Natural killer cell (primary cell): ENCODE data around the gene CCDC33. TPM values are rescaled to one million over a fixed set of nuclear protein-coding genes. Genes with fewer than 3 reads are reported as not detected.

Source experiments
- ATAC-seq, 3 donors: fragments of 150-1000 bp in 2 of 3; fragments of 200-7000 bp in 1 of 3; cut with Tn5 transposase; 1 replicate in 1 of 3; 2 replicates in 2 of 3; pipeline ENCODE4 v1.10.0; 2021; ENCODE audit warnings: mild to moderate bottlenecking in 2 of 3, moderate library complexity in 2 of 3
- DNase-seq, 2 donors: peaks; one replicate each; pipeline versions ENCODE4 v3.0.0 to v3.0.0-alpha.2; 2013 to 2021; ENCODE audit warnings: mixed read lengths in 1 of 2
- H3K27ac ChIP-seq: one replicate; pipeline ENCODE4 v1.5.1; 2013; ENCODE audit warnings: mild to moderate bottlenecking, low read length
- H3K27me3 ChIP-seq: one replicate; pipeline ENCODE4 v1.6.1; 2013; ENCODE audit warnings: low read length; ENCODE audit not compliant: control insufficient read depth, insufficient read depth
- H3K36me3 ChIP-seq: one replicate; pipeline ENCODE4 v1.6.1; 2013; ENCODE audit warnings: low read length; ENCODE audit not compliant: control insufficient read depth, insufficient read depth
- H3K4me1 ChIP-seq: one replicate; pipeline ENCODE4 v1.6.1; 2013; ENCODE audit warnings: low read length; ENCODE audit not compliant: control insufficient read depth, insufficient read depth
- H3K4me3 ChIP-seq: one replicate; pipeline ENCODE4 v1.5.1; 2013; ENCODE audit warnings: low read length
- H3K9me3 ChIP-seq: one replicate; pipeline ENCODE4 v1.6.1; 2013; ENCODE audit warnings: low read length; ENCODE audit not compliant: control insufficient read depth, insufficient read depth
- H3K27ac Mint-ChIP-seq, 2 donors: one replicate each; pipeline ENCODE4 v1.8.0; 2022; ENCODE audit warnings: mild to moderate bottlenecking in 2 of 2, mixed read lengths in 2 of 2, moderate library complexity in 1 of 2
- H3K27me3 Mint-ChIP-seq, 2 donors: one replicate each; pipeline ENCODE4 v1.8.0; 2022; ENCODE audit warnings: low read depth in 2 of 2, mixed read lengths in 2 of 2
- H3K36me3 Mint-ChIP-seq: one replicate; pipeline ENCODE4 v1.8.0; 2022; ENCODE audit warnings: mixed read lengths
- H3K4me1 Mint-ChIP-seq, 2 donors: one replicate each; pipeline ENCODE4 v1.8.0; 2022; ENCODE audit warnings: mixed read lengths in 2 of 2
- H3K4me3 Mint-ChIP-seq: one replicate; pipeline ENCODE4 v1.8.0; 2022; ENCODE audit warnings: mild to moderate bottlenecking, moderate library complexity, mixed read lengths
- H3K9me3 Mint-ChIP-seq, 2 donors: one replicate each; pipeline ENCODE4 v1.8.0; 2022; ENCODE audit warnings: mixed read lengths in 2 of 2
- CTCF ChIP-seq: fragments of 200-600 bp; IDR thresholded peaks from one replicate; pipeline ENCODE4 v1.8.0; 2022; ENCODE audit warnings: antibody characterized with exemption
- WGBS: methylation state at CpG from one replicate; pipeline ENCODE4 v1.1.7; 2013; ENCODE audit warnings: missing lambda C conversion rate; ENCODE audit not compliant: insufficient coverage; 5-methylcytosine and 5-hydroxymethylcytosine counted together
- intact Hi-C: fragments of 100-400 bp; cut with micrococcal nuclease; formaldehyde crosslinking; loops from one replicate; pipeline ENCODE4 v1.14.2; 2022
- total RNA-seq, 4 donors: library from RNA; stranded (reverse); fragments of 120-200 nt in 1 of 4; gene quantifications; one replicate each; pipeline versions ENCODE4 v1.2.3 to v1.2.4, GENCODE V29; 2013 to 2022

CCDC33 gene
- total RNA-seq, 3 donors from 2014 or later (not counting 1 experiment from before 2014, with no cell fraction given), result not detected

- H3K9me3 Mint-ChIP-seq, result no peaks in the 10 kb centered on the region
- no peak for DNase-seq
- no peaks in the 10 kb centered on the region for H3K4me1 ChIP-seq
- no peaks in the 10 kb centered on the region for H3K36me3 ChIP-seq
- 67% methylated on average over 3 of the region's 3 CpGs for WGBS
- H3K9me3 ChIP-seq, result no peaks in the 10 kb centered on the region
- intact Hi-C loops, result no loop called here
- H3K27me3 Mint-ChIP-seq, result peaks cover 7 to 15% of the 10 kb centered on the region in 2 donors
- TF ChIP-seq CTCF, result no peak
- no peaks in the 10 kb centered on the region for H3K4me1 Mint-ChIP-seq
- ATAC-seq, result no peak
- no peak overlapping the region for H3K4me3 Mint-ChIP-seq
- no peak overlapping the region for H3K27ac Mint-ChIP-seq
- H3K4me3 ChIP-seq, result no peak overlapping the region
- no peak overlapping the region for H3K27ac ChIP-seq
- H3K36me3 Mint-ChIP-seq, result no peaks in the 10 kb centered on the region
- H3K27me3 ChIP-seq, result no peaks in the 10 kb centered on the region
Observed at GRCh38 chr15:74229686-74230085, 6.4 kb upstream of the CCDC33 start.

- WGBS, result 89% methylated on average over 10 of the region's 10 CpGs
- no peaks in the 10 kb centered on the region for H3K9me3 Mint-ChIP-seq
Observed at GRCh38 chr15:74231475-74231874, 4.7 kb upstream of the CCDC33 start.

GRCh38 chr15:74233373-74233772, 2.8 kb upstream of the CCDC33 start:
- H3K4me3 Mint-ChIP-seq, result no peak overlapping the region
- no peak overlapping the region for H3K27ac Mint-ChIP-seq
- H3K9me3 ChIP-seq, result no peaks in the 10 kb centered on the region
- no peaks in the 10 kb centered on the region for H3K9me3 Mint-ChIP-seq
- no peak overlapping the region for H3K27ac ChIP-seq
- no peaks in the 10 kb centered on the region for H3K27me3 ChIP-seq
- intact Hi-C loops, result no loop called here
- no peak for TF ChIP-seq CTCF
- no peaks in the 10 kb centered on the region for H3K36me3 Mint-ChIP-seq
- H3K36me3 ChIP-seq, result no peaks in the 10 kb centered on the region
- no peak for ATAC-seq
- DNase-seq, result no peak
- no peak overlapping the region for H3K4me3 ChIP-seq
- H3K4me1 ChIP-seq, result no peaks in the 10 kb centered on the region
- no peaks in the 10 kb centered on the region for H3K4me1 Mint-ChIP-seq
- 86% methylated on average over 6 of the region's 6 CpGs for WGBS
- H3K27me3 Mint-ChIP-seq, result peaks cover 7% of the 10 kb centered on the region in 2 donors

More at GRCh38 chr15:74231475-74231874, 4.7 kb upstream of the CCDC33 start:
- TF ChIP-seq CTCF, result no peak
- H3K27me3 Mint-ChIP-seq, result peaks cover 7 to 12% of the 10 kb centered on the region in 2 donors
- no peak overlapping the region for H3K4me3 Mint-ChIP-seq
- no peaks in the 10 kb centered on the region for H3K4me1 Mint-ChIP-seq
- no peak overlapping the region for H3K4me3 ChIP-seq
- no peaks in the 10 kb centered on the region for H3K27me3 ChIP-seq
- H3K27ac Mint-ChIP-seq, result no peak overlapping the region
- intact Hi-C loops, result no loop called here
- H3K36me3 Mint-ChIP-seq, result no peaks in the 10 kb centered on the region
- H3K9me3 ChIP-seq, result no peaks in the 10 kb centered on the region
- H3K27ac ChIP-seq, result no peak overlapping the region
- ATAC-seq (no peak), DNase-seq (no peak)
- no peaks in the 10 kb centered on the region for H3K36me3 ChIP-seq
- no peaks in the 10 kb centered on the region for H3K4me1 ChIP-seq

- Mint-ChIP-seq H3K27ac (no peak overlapping the region), H3K36me3 (no peaks in the 10 kb centered on the region), H3K4me3 (no peak overlapping the region), H3K4me1 (no peaks in the 10 kb centered on the region), H3K9me3 (no peaks in the 10 kb centered on the region), H3K27me3 (peaks cover 7% of the 10 kb centered on the region in 2 donors)
- Histone ChIP-seq H3K4me3 (no peak overlapping the region), H3K4me1 (no peaks in the 10 kb centered on the region), H3K27me3 (no peaks in the 10 kb centered on the region), H3K36me3 (no peaks in the 10 kb centered on the region), H3K27ac (no peak overlapping the region), H3K9me3 (no peaks in the 10 kb centered on the region)
- intact Hi-C loops, result no loop called here
- no peak for TF ChIP-seq CTCF
- no peak for DNase-seq
- ATAC-seq, result no peak
- WGBS, result 85% methylated on average over 3 of the region's 3 CpGs
Observed at GRCh38 chr15:74233851-74234597, 2.1 kb upstream of the CCDC33 start.
